Adrenal gland (tissue), 5 donors: ENCODE measurements around the gene G0S2.

Experiments used
- POLR2A ChIP-seq, 2 donors: fragments of 450-650 bp; IDR thresholded peaks; one replicate each; pipeline ENCODE4 v1.6.1; 2017; ENCODE audit warnings: antibody characterized with exemption in 2 of 2, mild to moderate bottlenecking in 2 of 2, moderate library complexity in 1 of 2
- TF ChIP-seq, protein P1 (sequence below), 6 experiments: fragments of 450-650 bp in 4 of 6; fragments of 200-600 bp in 2 of 6; sonication (generic) in 1 of 6; IDR thresholded peaks; 1 replicate in 5 of 6; 2 replicates in 1 of 6; pipeline versions ENCODE4 v1.5.1 to v1.8.0; 2016 to 2021; ENCODE audit warnings: antibody characterized with exemption in 6 of 6, mild to moderate bottlenecking in 2 of 6, moderate library complexity in 1 of 6
- donor health status: DM: no; HTN: no; CAD: no.

DNA sequence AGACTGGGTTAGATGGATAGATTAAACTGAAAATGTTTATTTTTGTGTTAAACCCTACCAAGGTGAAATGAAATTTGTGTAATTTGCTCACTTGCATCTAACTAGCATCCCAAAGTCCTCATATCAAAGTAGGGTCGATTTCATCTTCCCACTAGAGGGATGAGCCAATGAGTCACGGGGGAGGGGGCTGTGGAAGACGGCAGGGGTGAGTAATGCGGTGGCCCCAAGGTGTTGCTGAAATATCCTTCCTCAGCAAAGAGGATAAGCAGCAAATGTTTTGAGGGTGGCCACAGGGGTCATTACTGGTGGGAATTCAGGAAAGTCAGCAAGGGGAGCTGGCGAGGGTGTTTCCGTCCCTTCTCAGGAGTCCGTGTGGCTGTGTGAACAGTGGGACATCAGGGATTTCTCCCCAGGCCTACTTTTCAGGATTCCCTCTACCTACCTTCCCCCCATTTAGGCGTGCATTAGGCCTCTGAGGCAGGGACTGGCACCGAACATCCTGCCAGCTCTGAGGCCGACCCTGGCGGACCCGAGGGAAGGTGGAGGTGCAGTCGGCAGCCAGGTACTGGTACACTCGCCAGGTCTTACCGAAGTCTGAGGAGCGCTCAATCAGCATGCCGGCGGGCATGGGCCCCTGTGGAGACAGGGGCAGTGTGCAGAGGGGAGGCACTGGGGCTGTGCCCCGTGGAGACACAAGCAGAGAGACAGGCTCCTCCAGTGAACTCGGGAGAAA lies 41.0 kb upstream of the G0S2 start:
- TF ChIP-seq, protein P1, sequence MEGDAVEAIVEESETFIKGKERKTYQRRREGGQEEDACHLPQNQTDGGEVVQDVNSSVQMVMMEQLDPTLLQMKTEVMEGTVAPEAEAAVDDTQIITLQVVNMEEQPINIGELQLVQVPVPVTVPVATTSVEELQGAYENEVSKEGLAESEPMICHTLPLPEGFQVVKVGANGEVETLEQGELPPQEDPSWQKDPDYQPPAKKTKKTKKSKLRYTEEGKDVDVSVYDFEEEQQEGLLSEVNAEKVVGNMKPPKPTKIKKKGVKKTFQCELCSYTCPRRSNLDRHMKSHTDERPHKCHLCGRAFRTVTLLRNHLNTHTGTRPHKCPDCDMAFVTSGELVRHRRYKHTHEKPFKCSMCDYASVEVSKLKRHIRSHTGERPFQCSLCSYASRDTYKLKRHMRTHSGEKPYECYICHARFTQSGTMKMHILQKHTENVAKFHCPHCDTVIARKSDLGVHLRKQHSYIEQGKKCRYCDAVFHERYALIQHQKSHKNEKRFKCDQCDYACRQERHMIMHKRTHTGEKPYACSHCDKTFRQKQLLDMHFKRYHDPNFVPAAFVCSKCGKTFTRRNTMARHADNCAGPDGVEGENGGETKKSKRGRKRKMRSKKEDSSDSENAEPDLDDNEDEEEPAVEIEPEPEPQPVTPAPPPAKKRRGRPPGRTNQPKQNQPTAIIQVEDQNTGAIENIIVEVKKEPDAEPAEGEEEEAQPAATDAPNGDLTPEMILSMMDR (IDR thresholded peaks at IDR 0.05) = no peak
- no peak for TF ChIP-seq POLR2A (IDR thresholded peaks at IDR 0.05)
